H1 (cell line): ENCODE results near the gene AZGP1. TPM values are rescaled to one million over a fixed set of nuclear protein-coding genes. Genes with fewer than 3 reads are reported as not detected.

Source experiments
- CTCF ChIA-PET: fragments of 300-600 bp; sonication (Branson Sonifier 250); formaldehyde crosslinking; loops from one replicate; lab custom pipeline; 2021; ENCODE audit not compliant: partially characterized antibody; lab: Charles Lee
- POLR2A ChIA-PET: fragments of 300-600 bp; sonication (Branson Sonifier 250); formaldehyde crosslinking; loops from one replicate; lab custom pipeline; 2021; ENCODE audit warnings: inconsistent platforms; ENCODE audit not compliant: partially characterized antibody; lab: Charles Lee
- DNase-seq, 2 experiments: peaks; one replicate each; pipeline versions ENCODE4 v3.0.0 to v3.0.0-alpha.2; 2010 to 2022; ENCODE audit warnings: low spot score in 2 of 2, low read depth in 1 of 2, mixed read lengths in 1 of 2
- FAIRE-seq: peaks from 2 replicates; lab custom pipeline; 2011; peaks lifted over from hg19 to GRCh38; lab: Jason Lieb, UNC
- H2AFZ ChIP-seq: 2 replicates; pipeline ENCODE4 v1.8.1; 2012; ENCODE audit warnings: low read length, inconsistent platforms
- H2AK5ac ChIP-seq: 2 replicates; pipeline ENCODE4 v1.6.1; 2013; ENCODE audit warnings: low read depth, low read length
- H2BK120ac ChIP-seq: replicated peaks from 2 replicates; pipeline ENCODE3; 2013; ENCODE audit warnings: low read depth, low read length, inconsistent platforms
- H2BK12ac ChIP-seq: 2 replicates; pipeline ENCODE4 v1.6.1; 2013; ENCODE audit warnings: low read depth, low read length
- H2BK15ac ChIP-seq: 2 replicates; pipeline ENCODE4 v1.6.1; 2013; ENCODE audit warnings: low read length
- H2BK20ac ChIP-seq: 2 replicates; pipeline ENCODE4 v1.6.1; 2013; ENCODE audit warnings: low read length
- H2BK5ac ChIP-seq: 2 replicates; pipeline ENCODE4 v1.6.1; 2013; ENCODE audit warnings: low read depth, low read length
- H3K14ac ChIP-seq: 2 replicates; pipeline ENCODE4 v1.6.1; 2013; ENCODE audit warnings: inconsistent platforms; ENCODE audit not compliant: insufficient read length
- H3K18ac ChIP-seq: 2 replicates; pipeline ENCODE4 v1.6.1; 2013; ENCODE audit warnings: low read length; ENCODE audit errors: extremely low read depth
- H3K23ac ChIP-seq: 2 replicates; pipeline ENCODE4 v1.6.1; 2013; ENCODE audit warnings: inconsistent platforms; ENCODE audit not compliant: insufficient read length
- H3K23me2 ChIP-seq: 2 replicates; pipeline ENCODE4 v1.6.1; 2013; ENCODE audit warnings: low read depth, low read length
- H3K27ac ChIP-seq: 2 replicates; pipeline ENCODE4 v1.6.1; 2011; ENCODE audit warnings: low read depth, low read length, inconsistent platforms
- H3K27me3 ChIP-seq, 4 experiments: replicated peaks in 1 of 4; 1 replicate in 1 of 4; 2 replicates in 3 of 4; pipeline versions ENCODE4 v1.6.1 to v1.8.1; 2011 to 2013; ENCODE audit warnings: low read length in 3 of 4, mild to moderate bottlenecking in 3 of 4, inconsistent platforms in 2 of 4, mixed read lengths in 2 of 4, moderate library complexity in 1 of 4; ENCODE audit not compliant: control insufficient read depth in 3 of 4, insufficient read depth in 3 of 4; ENCODE audit errors: extremely low read depth in 1 of 4
- H3K36me3 ChIP-seq, 4 experiments: 2 replicates each; pipeline versions ENCODE4 v1.6.1 to v1.8.1; 2011 to 2013; ENCODE audit warnings: mild to moderate bottlenecking in 4 of 4, low read length in 3 of 4, moderate library complexity in 2 of 4, control low read depth in 1 of 4, inconsistent platforms in 1 of 4; ENCODE audit not compliant: insufficient read depth in 4 of 4, control insufficient read depth in 2 of 4
- H3K4ac ChIP-seq: replicated peaks from 2 replicates; pipeline ENCODE3; 2013; ENCODE audit warnings: low read length, low read depth, mixed read lengths, inconsistent platforms; ENCODE audit not compliant: insufficient read length
- H3K4me1 ChIP-seq, 4 experiments: replicated peaks in 1 of 4; 1 replicate in 1 of 4; 2 replicates in 3 of 4; pipeline versions ENCODE4 v1.6.1 to v1.8.1; 2011 to 2013; ENCODE audit warnings: low read length in 3 of 4, inconsistent platforms in 2 of 4, mixed read lengths in 1 of 4; ENCODE audit not compliant: insufficient read depth in 4 of 4, control insufficient read depth in 3 of 4
- H3K4me2 ChIP-seq, 2 experiments: 2 replicates each; pipeline versions ENCODE4 v1.6.1 to v1.8.1; 2011 to 2013; ENCODE audit warnings: low read depth in 2 of 2, low read length in 2 of 2, control low read depth in 1 of 2, inconsistent platforms in 1 of 2, mild to moderate bottlenecking in 1 of 2; ENCODE audit not compliant: insufficient read depth in 1 of 2
- H3K4me3 ChIP-seq, 4 experiments: fragments of 200-600, 300-600 bp in 1 of 4; sonication (generic), shearing (Covaris generic), sonication (Bioruptor Twin) in 1 of 4; 2 replicates each; pipeline versions ENCODE4 v1.5.1 to v1.8.1; 2011 to 2016; ENCODE audit warnings: low read length in 4 of 4, low read depth in 3 of 4, control low read depth in 2 of 4, inconsistent platforms in 2 of 4, mild to moderate bottlenecking in 2 of 4, mixed read lengths in 1 of 4, moderate library complexity in 1 of 4; ENCODE audit not compliant: insufficient read depth in 2 of 4; ENCODE audit errors: extremely low read depth in 1 of 4
- H3K56ac ChIP-seq: replicated peaks from 2 replicates; pipeline ENCODE3; 2013; ENCODE audit warnings: low read depth, mild to moderate bottlenecking, mixed read lengths, low read length, inconsistent platforms; ENCODE audit not compliant: insufficient read length
- H3K79me1 ChIP-seq: 2 replicates; pipeline ENCODE4 v1.6.1; 2013; ENCODE audit warnings: low read depth, low read length, control low read depth
- H3K79me2 ChIP-seq, 2 experiments: 2 replicates each; pipeline versions ENCODE4 v1.6.1 to v1.8.1; 2012 to 2013; ENCODE audit warnings: low read length in 2 of 2, mild to moderate bottlenecking in 2 of 2, inconsistent platforms in 1 of 2; ENCODE audit not compliant: insufficient read depth in 2 of 2, control insufficient read depth in 1 of 2
- H3K9ac ChIP-seq, 4 experiments: replicated peaks in 1 of 4; 1 replicate in 1 of 4; 2 replicates in 3 of 4; pipeline versions ENCODE4 v1.6.1 to v1.8.1; 2011 to 2013; ENCODE audit warnings: low read depth in 3 of 4, low read length in 3 of 4, control low read depth in 2 of 4, mild to moderate bottlenecking in 2 of 4, moderate library complexity in 2 of 4, inconsistent platforms in 1 of 4; ENCODE audit errors: extremely low read depth in 1 of 4
- H3K9me3 ChIP-seq, 2 experiments: 2 replicates each; pipeline versions ENCODE4 v1.6.1 to v1.8.1; 2012 to 2013; ENCODE audit warnings: mild to moderate bottlenecking in 2 of 2, moderate library complexity in 2 of 2, control low read depth in 1 of 2, inconsistent platforms in 1 of 2, low read depth in 1 of 2, low read length in 1 of 2, mixed read lengths in 1 of 2; ENCODE audit not compliant: insufficient read depth in 2 of 2
- H4K20me1 ChIP-seq, 2 experiments: replicated peaks in 1 of 2; 2 replicates each; pipeline versions ENCODE3 to v1.8.1; 2011 to 2013; ENCODE audit warnings: inconsistent platforms in 2 of 2, low read length in 2 of 2, mild to moderate bottlenecking in 1 of 2; ENCODE audit not compliant: insufficient read depth in 2 of 2, control insufficient read depth in 1 of 2
- H4K5ac ChIP-seq: 2 replicates; pipeline ENCODE4 v1.6.1; 2013; ENCODE audit warnings: low read length, low read depth, mixed read lengths, inconsistent platforms; ENCODE audit not compliant: insufficient read length
- H4K8ac ChIP-seq: 2 replicates; pipeline ENCODE4 v1.8.0; 2013; ENCODE audit warnings: mild to moderate bottlenecking, moderate library complexity, low read length, inconsistent platforms; ENCODE audit not compliant: insufficient read depth; ENCODE audit errors: extremely low read depth
- H4K91ac ChIP-seq: replicated peaks from 2 replicates; pipeline ENCODE3; 2013; ENCODE audit warnings: low read length, mixed read lengths, inconsistent platforms; ENCODE audit not compliant: insufficient read length
- BACH1 ChIP-seq: IDR thresholded peaks from 2 replicates; pipeline ENCODE4 v1.6.1; 2012; ENCODE audit warnings: low read length, improper control_type of control experiment
- CBX8 ChIP-seq: fragments of 300-800, 300-1000 bp; sonication (generic); IDR thresholded peaks from 2 replicates; pipeline ENCODE4 v1.7.1; 2016; ENCODE audit warnings: low read depth, low read length, borderline replicate concordance
- CREB1 ChIP-seq: IDR thresholded peaks from 2 replicates; pipeline ENCODE4 v1.6.1; 2012; ENCODE audit warnings: inconsistent platforms
- HDAC6 ChIP-seq: IDR thresholded peaks from one replicate; pipeline ENCODE4 v1.7.1; 2012; ENCODE audit warnings: low read depth, mild to moderate bottlenecking, inconsistent platforms, low read length, moderate library complexity
- JUN ChIP-seq: IDR thresholded peaks from 2 replicates; pipeline ENCODE4 v1.6.1; 2011; ENCODE audit warnings: low read depth, mild to moderate bottlenecking, improper control_type of control experiment, low read length
- KDM1A ChIP-seq: fragments of 200-600, 300-600 bp; sonication (generic); IDR thresholded peaks from 2 replicates; pipeline ENCODE4 v1.7.1; 2016; ENCODE audit warnings: mild to moderate bottlenecking, low read length, borderline replicate concordance
- KDM4A ChIP-seq: IDR thresholded peaks from one replicate; pipeline ENCODE4 v1.7.1; 2012; ENCODE audit warnings: low read depth, mild to moderate bottlenecking, moderate library complexity, low read length, inconsistent platforms; ENCODE audit not compliant: severe bottlenecking
- MAX ChIP-seq: IDR thresholded peaks from 2 replicates; pipeline ENCODE4 v1.6.1; 2012; ENCODE audit warnings: inconsistent platforms
- NRF1 ChIP-seq: IDR thresholded peaks from 2 replicates; pipeline ENCODE4 v1.6.1; 2011; ENCODE audit warnings: mild to moderate bottlenecking, low read depth, low read length, improper control_type of control experiment
- SIX5 ChIP-seq: IDR thresholded peaks from 2 replicates; pipeline ENCODE4 v1.6.1; 2011; ENCODE audit warnings: mild to moderate bottlenecking, low read depth, low read length
- SP1 ChIP-seq: IDR thresholded peaks from 2 replicates; pipeline ENCODE4 v1.6.1; 2011; ENCODE audit warnings: low read depth, low read length
- TAF7 ChIP-seq: optimal IDR thresholded peaks from 2 replicates; pipeline ENCODE3; 2011; ENCODE audit warnings: low read depth, mild to moderate bottlenecking, inconsistent platforms, low read length, moderate library complexity, borderline replicate concordance
- TBP ChIP-seq: IDR thresholded peaks from 2 replicates; pipeline ENCODE4 v1.6.1; 2011; ENCODE audit warnings: low read depth, low read length, improper control_type of control experiment
- USF2 ChIP-seq: IDR thresholded peaks from 2 replicates; pipeline ENCODE4 v1.6.1; 2011; ENCODE audit warnings: low read length, improper control_type of control experiment
- WGBS, 2 experiments: shearing (Covaris generic) in 1 of 2; methylation state at CpG; one replicate each; pipeline versions ENCODE4 v1.1.6 to v1.1.7; 2013 to 2015; ENCODE audit warnings: low lambda C conversion rate in 2 of 2, mixed read lengths in 2 of 2, inconsistent platforms in 1 of 2, low coverage in 1 of 2, missing lambda C conversion rate in 1 of 2; ENCODE audit not compliant: insufficient replicate concordance in 2 of 2, insufficient coverage in 1 of 2, insufficient read length in 1 of 2; ENCODE audit errors: extremely low coverage in 1 of 2, missing lambda C conversion rate in 1 of 2; 5-methylcytosine and 5-hydroxymethylcytosine counted together
- polyA plus RNA-seq, 7 experiments: library from polyadenylated mRNA; depleted of rRNA in 3 of 7; stranded (reverse) in 5 of 7; unstranded in 2 of 7; fragments of >200 nt in 5 of 7; fragments of 200-250 nt in 2 of 7; gene quantifications; 1 replicate in 5 of 7; 2 replicates in 1 of 7; 4 replicates in 1 of 7; pipeline versions ENCODE4 v1.2.1 to v1.2.3, GENCODE V29; 2011 to 2013; ENCODE audit warnings: missing spikeins in 2 of 7, mixed read lengths in 2 of 7
- total RNA-seq: library from RNA; stranded (reverse); fragmentation: NEBNext Ultra II Directional; extraction: Animal tissue kit (Norgen Biotek cat#: 25700); gene quantifications from 2 replicates; pipeline ENCODE4 v1.2.1, GENCODE V29; 2021

The AZGP1 gene
- total and polyA plus RNA-seq, 2 of the 8 experiments (the other 6 are each of a cell fraction or from before 2014, with no cell fraction given): 0.52 to 0.68 TPM

GRCh38 chr7:100008525-100008924, 32.7 kb upstream of the AZGP1 start:
- no peaks in the 10 kb centered on the region for H3K79me1 ChIP-seq
- no peaks in the 10 kb centered on the region for H3K9me3 ChIP-seq
- DNase-seq (no peak), FAIRE-seq (no peak)
- H3K9ac ChIP-seq: no peak overlapping the region
- no peak overlapping the region for H3K23ac ChIP-seq
- 79% methylated on average over 10 of the region's 10 CpGs; no CpG with 5 or more reads in 1 of the 2 experiments for WGBS, 2 experiments
- no peak overlapping the region for H3K18ac ChIP-seq
- no peaks in the 10 kb centered on the region for H4K20me1 ChIP-seq
- H3K23me2 ChIP-seq: peaks cover 2% of the 10 kb centered on the region; the same call in 1 of the 2 replicates
- no peak overlapping the region for H3K4me2 ChIP-seq
- no peak overlapping the region for H3K27ac ChIP-seq
- no peak overlapping the region for H2BK15ac ChIP-seq
- no peak overlapping the region for H2BK12ac ChIP-seq
- no peak overlapping the region for H4K8ac ChIP-seq
- no peak overlapping the region for H3K4me3 ChIP-seq
- H4K5ac ChIP-seq: no peak overlapping the region
- no peak overlapping the region for H2BK120ac ChIP-seq
- no peak overlapping the region for H3K14ac ChIP-seq
- no peaks in the 10 kb centered on the region for H3K27me3 ChIP-seq
- no peak overlapping the region for H2AFZ ChIP-seq
- no peak overlapping the region for H2AK5ac ChIP-seq
- H3K4ac ChIP-seq: no peak overlapping the region
- no peak overlapping the region for H2BK5ac ChIP-seq
- H3K79me2 ChIP-seq: no peaks in the 10 kb centered on the region
- H3K56ac ChIP-seq: no peak overlapping the region
- no peak overlapping the region for H4K91ac ChIP-seq
- 0 out of 2 replicates have a peak overlapping the region, but pooled peaks have one; percentile 13 for H2BK20ac ChIP-seq
- H3K36me3 ChIP-seq: no peaks in the 10 kb centered on the region
- ChIA-PET POLR2A (interaction anchor here (1.1 to 1.5 kb wide), 3 partner anchors 8 to 93 kb away, joined by 3 to 4 read pairs (median 3); partner anchors contain the start of gene MCM7), CTCF (interaction anchor here (1.1 to 2.1 kb wide), 2 partner anchors 9 to 15 kb away, joined by 3 to 9 read pairs; no protein-coding TSS in a partner anchor)
- peaks cover 0 to 2% (median 0%) of the 10 kb centered on the region in 4 experiments; a peak in 2 of 7 replicates for H3K4me1 ChIP-seq
- no peak for TF ChIP-seq CBX8
- no peak for TF ChIP-seq KDM4A
- TF ChIP-seq JUN: no peak
- no peak for TF ChIP-seq CREB1
- TF ChIP-seq MAX: no peak
- TF ChIP-seq TBP: no peak
- no peak for TF ChIP-seq USF2
- TF ChIP-seq HDAC6: no peak
- no peak for TF ChIP-seq KDM1A
- TF ChIP-seq NRF1: no peak
- TF ChIP-seq TAF7: no peak
- TF ChIP-seq BACH1: no peak
- TF ChIP-seq SIX5: no peak
- TF ChIP-seq SP1: no peak
